HG02678 (cell line): ENCODE measurements around the gene CD226.
"Not testable (repeated sequence)": the region's sequence is repeated elsewhere in the genome, so short reads cannot be mapped to it uniquely, and the experiment has no call there.

Experiments
- ATAC-seq: cut with Tn5 transposase; IDR thresholded peaks from one replicate; pipeline ENCODE4 v1.9.1; 2021; ENCODE audit warnings: mild to moderate bottlenecking, moderate library complexity; ENCODE audit not compliant: unreplicated experiment

The CD226 gene

GRCh38 chr18:69947361-69948133 is at the start of gene CD226:
CD226 (minus strand) TSS chr18:69947873; CDS start chr18:69947406, 467 bp downstream.
- peak; percentile 43 for ATAC-seq

- no peak for ATAC-seq
Observed at GRCh38 chr18:69996951-69997798, 49.5 kb upstream of the CD226 start.

GRCh38 chr18:69996417-69996816 is 48.7 kb upstream of the CD226 start:
- ATAC-seq: no peak

- ATAC-seq: no peak
Observed at GRCh38 chr18:69995774-69996173, 48.1 kb upstream of the CD226 start.

- ATAC-seq: no peak
Observed at GRCh38 chr18:69992776-69993175, 45.1 kb upstream of the CD226 start.

GRCh38 chr18:69987870-69988269 is 40.2 kb upstream of the CD226 start:
- ATAC-seq: no peak

GRCh38 chr18:69985239-69985638 is 37.6 kb upstream of the CD226 start:
- ATAC-seq: no peak

GRCh38 chr18:69982417-69982816 is 34.7 kb upstream of the CD226 start:
- no peak for ATAC-seq

GRCh38 chr18:69981948-69982347 is 34.3 kb upstream of the CD226 start:
- ATAC-seq: peak; percentile 55

GRCh38 chr18:69980982-69981804 is 33.5 kb upstream of the CD226 start:
- peak; percentile 44 for ATAC-seq

GRCh38 chr18:69980509-69980908 is 32.8 kb upstream of the CD226 start:
- no peak for ATAC-seq

- ATAC-seq: peak; percentile 59
Observed at GRCh38 chr18:69978732-69979715, 31.4 kb upstream of the CD226 start.

- ATAC-seq: not testable (repeated sequence)
Observed at GRCh38 chr18:69975294-69975693, 27.6 kb upstream of the CD226 start.

- ATAC-seq: no peak
Observed at GRCh38 chr18:69974365-69974764, 26.7 kb upstream of the CD226 start.

- no peak for ATAC-seq
Observed at GRCh38 chr18:69969491-69969890, 21.8 kb upstream of the CD226 start.

GRCh38 chr18:69968039-69968438 is 20.4 kb upstream of the CD226 start:
- peak; percentile 95 for ATAC-seq

GRCh38 chr18:69963196-69963595 is 15.5 kb upstream of the CD226 start:
- no peak for ATAC-seq

- no peak for ATAC-seq
Observed at GRCh38 chr18:69961718-69962117, 14.0 kb upstream of the CD226 start.

- ATAC-seq: peak; percentile 41
Observed at GRCh38 chr18:69958422-69958821, 10.7 kb upstream of the CD226 start.

- ATAC-seq: no peak
Observed at GRCh38 chr18:69957747-69958146, 10.1 kb upstream of the CD226 start.
